Muscle of back (tissue), 11 donors: ENCODE results near the gene METRNL. TPM values are rescaled to one million over a fixed set of nuclear protein-coding genes. Genes with fewer than 3 reads are reported as not detected.

ENCODE experiments used
- DNase-seq, 3 donors: peaks; one replicate each; pipeline versions ENCODE4 v3.0.0 to v3.0.0-alpha.2; 2013
- polyA plus RNA-seq, 10 donors: library from polyadenylated mRNA; unstranded; fragments of 120-200 nt; gene quantifications; one replicate each; pipeline ENCODE4 v1.2.1, GENCODE V29; 2013; ENCODE audit not compliant: insufficient read length in 10 of 10

METRNL gene
- polyA plus RNA-seq, 10 donors, result 16.0 to 38.7 (median 23.9) TPM

- DNase-seq, result no peak
Observed at GRCh38 chr17:83103943-83104311, 24.5 kb downstream of the METRNL start.

- no peak for DNase-seq
Observed at GRCh38 chr17:83104577-83105505, 25.4 kb downstream of the METRNL start.

- DNase-seq, result no peak
Observed at GRCh38 chr17:83105512-83105911, 26.1 kb downstream of the METRNL start.

- no peak for DNase-seq
Observed at GRCh38 chr17:83106056-83106588, 26.7 kb downstream of the METRNL start.

GRCh38 chr17:83106913-83107655 is 27.7 kb downstream of the METRNL start:
- no peak for DNase-seq

GRCh38 chr17:83107656-83108048 is 28.2 kb downstream of the METRNL start:
- DNase-seq, result no peak

GRCh38 chr17:83108709-83109108 is 29.3 kb downstream of the METRNL start:
- no peak for DNase-seq

- no peak for DNase-seq
Observed at GRCh38 chr17:83109386-83109785, 30.0 kb downstream of the METRNL start.

- DNase-seq, result peak; percentile 79 to 90 (median 86)
Observed at GRCh38 chr17:83109793-83110645, 30.6 kb downstream of the METRNL start.

GRCh38 chr17:83110735-83111134 is 31.3 kb downstream of the METRNL start:
- peak in 1 of 3 donors; percentile 76 for DNase-seq

- DNase-seq, result no peak
Observed at GRCh38 chr17:83111516-83112282, 32.3 kb downstream of the METRNL start.

GRCh38 chr17:83113381-83113780 is 34.0 kb downstream of the METRNL start:
- no peak for DNase-seq

- DNase-seq, result no peak
Observed at GRCh38 chr17:83113792-83114191, 34.4 kb downstream of the METRNL start.

- DNase-seq, result no peak
Observed at GRCh38 chr17:83114706-83115105, 35.3 kb downstream of the METRNL start.

- no peak for DNase-seq
Observed at GRCh38 chr17:83115202-83115651, 35.8 kb downstream of the METRNL start.

- no peak for DNase-seq
Observed at GRCh38 chr17:83115832-83116231, 36.4 kb downstream of the METRNL start.

- DNase-seq, result no peak
Observed at GRCh38 chr17:83116311-83116771, 36.9 kb downstream of the METRNL start.

- DNase-seq, result no peak
Observed at GRCh38 chr17:83116783-83117555, 37.6 kb downstream of the METRNL start.

GRCh38 chr17:83117583-83117982 is 38.2 kb downstream of the METRNL start:
- no peak for DNase-seq
